MM.1S (cell line): ENCODE measurements around the gene EPRS1.

ENCODE experiments used
- EZH2phosphoT487 ChIP-seq: fragments of 300-600 bp; sonication (generic); IDR thresholded peaks from 2 replicates; pipeline ENCODE4 v1.6.1; 2018; ENCODE audit warnings: antibody characterized with exemption, low read length
- TF ChIP-seq, protein P1 (sequence below): fragments of 300-600 bp; sonication (generic); IDR thresholded peaks from 2 replicates; pipeline ENCODE4 v1.5.1; 2016; ENCODE audit warnings: antibody characterized with exemption, low read length, mixed read lengths

DNA sequence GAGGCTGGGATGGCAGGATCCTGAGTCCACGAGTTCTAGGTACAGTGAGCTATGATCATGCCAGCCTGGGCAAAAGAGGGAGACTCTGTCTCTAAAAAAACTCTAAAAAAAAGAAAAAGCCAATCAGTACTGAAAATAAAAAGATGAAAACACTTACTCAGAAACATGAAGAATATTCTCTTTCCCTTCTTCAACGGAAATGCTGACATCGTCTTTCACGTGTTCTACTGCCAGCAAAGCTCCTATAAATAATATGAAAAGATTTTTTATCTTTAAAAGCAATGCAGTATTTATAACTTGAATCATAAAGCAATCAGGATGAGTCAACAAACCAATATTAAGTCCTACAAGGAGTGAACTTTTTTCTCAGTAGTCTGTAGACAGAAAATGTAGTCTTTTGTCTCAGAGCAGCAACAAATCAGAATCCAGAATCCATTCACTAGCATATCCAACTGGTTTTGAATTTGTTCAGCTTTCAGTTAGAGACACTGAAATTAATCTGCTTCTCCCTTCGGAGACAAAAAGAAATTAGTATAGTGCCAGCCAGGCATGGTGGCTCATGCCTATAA lies 6.2 kb downstream of the EPRS1 start:
- TF ChIP-seq, protein P1, sequence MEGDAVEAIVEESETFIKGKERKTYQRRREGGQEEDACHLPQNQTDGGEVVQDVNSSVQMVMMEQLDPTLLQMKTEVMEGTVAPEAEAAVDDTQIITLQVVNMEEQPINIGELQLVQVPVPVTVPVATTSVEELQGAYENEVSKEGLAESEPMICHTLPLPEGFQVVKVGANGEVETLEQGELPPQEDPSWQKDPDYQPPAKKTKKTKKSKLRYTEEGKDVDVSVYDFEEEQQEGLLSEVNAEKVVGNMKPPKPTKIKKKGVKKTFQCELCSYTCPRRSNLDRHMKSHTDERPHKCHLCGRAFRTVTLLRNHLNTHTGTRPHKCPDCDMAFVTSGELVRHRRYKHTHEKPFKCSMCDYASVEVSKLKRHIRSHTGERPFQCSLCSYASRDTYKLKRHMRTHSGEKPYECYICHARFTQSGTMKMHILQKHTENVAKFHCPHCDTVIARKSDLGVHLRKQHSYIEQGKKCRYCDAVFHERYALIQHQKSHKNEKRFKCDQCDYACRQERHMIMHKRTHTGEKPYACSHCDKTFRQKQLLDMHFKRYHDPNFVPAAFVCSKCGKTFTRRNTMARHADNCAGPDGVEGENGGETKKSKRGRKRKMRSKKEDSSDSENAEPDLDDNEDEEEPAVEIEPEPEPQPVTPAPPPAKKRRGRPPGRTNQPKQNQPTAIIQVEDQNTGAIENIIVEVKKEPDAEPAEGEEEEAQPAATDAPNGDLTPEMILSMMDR = no peak
- TF ChIP-seq EZH2phosphoT487 = no peak
